H1 (cell line): ENCODE measurements around the gene GRID1. TPM values are rescaled to one million over a fixed set of nuclear protein-coding genes. Genes with fewer than 3 reads are reported as not detected.

ENCODE experiments used
- CTCF ChIA-PET: fragments of 300-600 bp; sonication (Branson Sonifier 250); formaldehyde crosslinking; loops from one replicate; lab custom pipeline; 2021; ENCODE audit not compliant: partially characterized antibody; lab: Charles Lee
- POLR2A ChIA-PET: fragments of 300-600 bp; sonication (Branson Sonifier 250); formaldehyde crosslinking; loops from one replicate; lab custom pipeline; 2021; ENCODE audit warnings: inconsistent platforms; ENCODE audit not compliant: partially characterized antibody; lab: Charles Lee
- DNase-seq, 2 experiments: peaks; one replicate each; pipeline versions ENCODE4 v3.0.0 to v3.0.0-alpha.2; 2010 to 2022; ENCODE audit warnings: low spot score in 2 of 2, low read depth in 1 of 2, mixed read lengths in 1 of 2
- FAIRE-seq: peaks from 2 replicates; lab custom pipeline; 2011; peaks lifted over from hg19 to GRCh38; lab: Jason Lieb, UNC
- H2AFZ ChIP-seq: 2 replicates; pipeline ENCODE4 v1.8.1; 2012; ENCODE audit warnings: low read length, inconsistent platforms
- H2AK5ac ChIP-seq: 2 replicates; pipeline ENCODE4 v1.6.1; 2013; ENCODE audit warnings: low read depth, low read length
- H2BK120ac ChIP-seq: replicated peaks from 2 replicates; pipeline ENCODE3; 2013; ENCODE audit warnings: low read depth, low read length, inconsistent platforms
- H2BK12ac ChIP-seq: 2 replicates; pipeline ENCODE4 v1.6.1; 2013; ENCODE audit warnings: low read depth, low read length
- H2BK15ac ChIP-seq: 2 replicates; pipeline ENCODE4 v1.6.1; 2013; ENCODE audit warnings: low read length
- H2BK20ac ChIP-seq: 2 replicates; pipeline ENCODE4 v1.6.1; 2013; ENCODE audit warnings: low read length
- H2BK5ac ChIP-seq: 2 replicates; pipeline ENCODE4 v1.6.1; 2013; ENCODE audit warnings: low read depth, low read length
- H3K14ac ChIP-seq: 2 replicates; pipeline ENCODE4 v1.6.1; 2013; ENCODE audit warnings: inconsistent platforms; ENCODE audit not compliant: insufficient read length
- H3K18ac ChIP-seq: 2 replicates; pipeline ENCODE4 v1.6.1; 2013; ENCODE audit warnings: low read length; ENCODE audit errors: extremely low read depth
- H3K23ac ChIP-seq: 2 replicates; pipeline ENCODE4 v1.6.1; 2013; ENCODE audit warnings: inconsistent platforms; ENCODE audit not compliant: insufficient read length
- H3K23me2 ChIP-seq: 2 replicates; pipeline ENCODE4 v1.6.1; 2013; ENCODE audit warnings: low read depth, low read length
- H3K27ac ChIP-seq: 2 replicates; pipeline ENCODE4 v1.6.1; 2011; ENCODE audit warnings: low read depth, low read length, inconsistent platforms
- H3K27me3 ChIP-seq, 4 experiments: replicated peaks in 1 of 4; 1 replicate in 1 of 4; 2 replicates in 3 of 4; pipeline versions ENCODE4 v1.6.1 to v1.8.1; 2011 to 2013; ENCODE audit warnings: low read length in 3 of 4, mild to moderate bottlenecking in 3 of 4, inconsistent platforms in 2 of 4, mixed read lengths in 2 of 4, moderate library complexity in 1 of 4; ENCODE audit not compliant: control insufficient read depth in 3 of 4, insufficient read depth in 3 of 4; ENCODE audit errors: extremely low read depth in 1 of 4
- H3K36me3 ChIP-seq, 4 experiments: 2 replicates each; pipeline versions ENCODE4 v1.6.1 to v1.8.1; 2011 to 2013; ENCODE audit warnings: mild to moderate bottlenecking in 4 of 4, low read length in 3 of 4, moderate library complexity in 2 of 4, control low read depth in 1 of 4, inconsistent platforms in 1 of 4; ENCODE audit not compliant: insufficient read depth in 4 of 4, control insufficient read depth in 2 of 4
- H3K4ac ChIP-seq: replicated peaks from 2 replicates; pipeline ENCODE3; 2013; ENCODE audit warnings: low read length, low read depth, mixed read lengths, inconsistent platforms; ENCODE audit not compliant: insufficient read length
- H3K4me1 ChIP-seq, 4 experiments: replicated peaks in 1 of 4; 1 replicate in 1 of 4; 2 replicates in 3 of 4; pipeline versions ENCODE4 v1.6.1 to v1.8.1; 2011 to 2013; ENCODE audit warnings: low read length in 3 of 4, inconsistent platforms in 2 of 4, mixed read lengths in 1 of 4; ENCODE audit not compliant: insufficient read depth in 4 of 4, control insufficient read depth in 3 of 4
- H3K4me2 ChIP-seq, 2 experiments: 2 replicates each; pipeline versions ENCODE4 v1.6.1 to v1.8.1; 2011 to 2013; ENCODE audit warnings: low read depth in 2 of 2, low read length in 2 of 2, control low read depth in 1 of 2, inconsistent platforms in 1 of 2, mild to moderate bottlenecking in 1 of 2; ENCODE audit not compliant: insufficient read depth in 1 of 2
- H3K4me3 ChIP-seq, 4 experiments: fragments of 200-600, 300-600 bp in 1 of 4; sonication (generic), shearing (Covaris generic), sonication (Bioruptor Twin) in 1 of 4; 2 replicates each; pipeline versions ENCODE4 v1.5.1 to v1.8.1; 2011 to 2016; ENCODE audit warnings: low read length in 4 of 4, low read depth in 3 of 4, control low read depth in 2 of 4, inconsistent platforms in 2 of 4, mild to moderate bottlenecking in 2 of 4, mixed read lengths in 1 of 4, moderate library complexity in 1 of 4; ENCODE audit not compliant: insufficient read depth in 2 of 4; ENCODE audit errors: extremely low read depth in 1 of 4
- H3K56ac ChIP-seq: replicated peaks from 2 replicates; pipeline ENCODE3; 2013; ENCODE audit warnings: low read depth, mild to moderate bottlenecking, mixed read lengths, low read length, inconsistent platforms; ENCODE audit not compliant: insufficient read length
- H3K79me1 ChIP-seq: 2 replicates; pipeline ENCODE4 v1.6.1; 2013; ENCODE audit warnings: low read depth, low read length, control low read depth
- H3K79me2 ChIP-seq, 2 experiments: 2 replicates each; pipeline versions ENCODE4 v1.6.1 to v1.8.1; 2012 to 2013; ENCODE audit warnings: low read length in 2 of 2, mild to moderate bottlenecking in 2 of 2, inconsistent platforms in 1 of 2; ENCODE audit not compliant: insufficient read depth in 2 of 2, control insufficient read depth in 1 of 2
- H3K9ac ChIP-seq, 4 experiments: replicated peaks in 1 of 4; 1 replicate in 1 of 4; 2 replicates in 3 of 4; pipeline versions ENCODE4 v1.6.1 to v1.8.1; 2011 to 2013; ENCODE audit warnings: low read depth in 3 of 4, low read length in 3 of 4, control low read depth in 2 of 4, mild to moderate bottlenecking in 2 of 4, moderate library complexity in 2 of 4, inconsistent platforms in 1 of 4; ENCODE audit errors: extremely low read depth in 1 of 4
- H3K9me3 ChIP-seq, 2 experiments: 2 replicates each; pipeline versions ENCODE4 v1.6.1 to v1.8.1; 2012 to 2013; ENCODE audit warnings: mild to moderate bottlenecking in 2 of 2, moderate library complexity in 2 of 2, control low read depth in 1 of 2, inconsistent platforms in 1 of 2, low read depth in 1 of 2, low read length in 1 of 2, mixed read lengths in 1 of 2; ENCODE audit not compliant: insufficient read depth in 2 of 2
- H4K20me1 ChIP-seq, 2 experiments: replicated peaks in 1 of 2; 2 replicates each; pipeline versions ENCODE3 to v1.8.1; 2011 to 2013; ENCODE audit warnings: inconsistent platforms in 2 of 2, low read length in 2 of 2, mild to moderate bottlenecking in 1 of 2; ENCODE audit not compliant: insufficient read depth in 2 of 2, control insufficient read depth in 1 of 2
- H4K5ac ChIP-seq: 2 replicates; pipeline ENCODE4 v1.6.1; 2013; ENCODE audit warnings: low read length, low read depth, mixed read lengths, inconsistent platforms; ENCODE audit not compliant: insufficient read length
- H4K8ac ChIP-seq: 2 replicates; pipeline ENCODE4 v1.8.0; 2013; ENCODE audit warnings: mild to moderate bottlenecking, moderate library complexity, low read length, inconsistent platforms; ENCODE audit not compliant: insufficient read depth; ENCODE audit errors: extremely low read depth
- H4K91ac ChIP-seq: replicated peaks from 2 replicates; pipeline ENCODE3; 2013; ENCODE audit warnings: low read length, mixed read lengths, inconsistent platforms; ENCODE audit not compliant: insufficient read length
- CHD2 ChIP-seq: IDR thresholded peaks from 2 replicates; pipeline ENCODE4 v1.6.1; 2012; ENCODE audit warnings: low read length, improper control_type of control experiment
- GTF2F1 ChIP-seq: IDR thresholded peaks from 2 replicates; pipeline ENCODE4 v1.6.1; 2012; ENCODE audit warnings: low read depth, low read length, improper control_type of control experiment, borderline replicate concordance
- HDAC6 ChIP-seq: IDR thresholded peaks from one replicate; pipeline ENCODE4 v1.7.1; 2012; ENCODE audit warnings: low read depth, mild to moderate bottlenecking, inconsistent platforms, low read length, moderate library complexity
- MAX ChIP-seq: IDR thresholded peaks from 2 replicates; pipeline ENCODE4 v1.6.1; 2012; ENCODE audit warnings: inconsistent platforms
- SP1 ChIP-seq: IDR thresholded peaks from 2 replicates; pipeline ENCODE4 v1.6.1; 2011; ENCODE audit warnings: low read depth, low read length
- WGBS, 2 experiments: shearing (Covaris generic) in 1 of 2; methylation state at CpG; one replicate each; pipeline versions ENCODE4 v1.1.6 to v1.1.7; 2013 to 2015; ENCODE audit warnings: low lambda C conversion rate in 2 of 2, mixed read lengths in 2 of 2, inconsistent platforms in 1 of 2, low coverage in 1 of 2, missing lambda C conversion rate in 1 of 2; ENCODE audit not compliant: insufficient replicate concordance in 2 of 2, insufficient coverage in 1 of 2, insufficient read length in 1 of 2; ENCODE audit errors: extremely low coverage in 1 of 2, missing lambda C conversion rate in 1 of 2; 5-methylcytosine and 5-hydroxymethylcytosine counted together
- polyA plus RNA-seq, 7 experiments: library from polyadenylated mRNA; depleted of rRNA in 3 of 7; stranded (reverse) in 5 of 7; unstranded in 2 of 7; fragments of >200 nt in 5 of 7; fragments of 200-250 nt in 2 of 7; gene quantifications; 1 replicate in 5 of 7; 2 replicates in 1 of 7; 4 replicates in 1 of 7; pipeline versions ENCODE4 v1.2.1 to v1.2.3, GENCODE V29; 2011 to 2013; ENCODE audit warnings: missing spikeins in 2 of 7, mixed read lengths in 2 of 7
- total RNA-seq: library from RNA; stranded (reverse); fragmentation: NEBNext Ultra II Directional; extraction: Animal tissue kit (Norgen Biotek cat#: 25700); gene quantifications from 2 replicates; pipeline ENCODE4 v1.2.1, GENCODE V29; 2021

Gene GRID1
- total and polyA plus RNA-seq, 2 of the 8 experiments (the other 6 are each of a cell fraction or from before 2014, with no cell fraction given), result 0.22 to 0.30 TPM

- H2BK12ac ChIP-seq, result 0 out of 2 replicates have a peak overlapping the region, but pooled peaks have one; percentile 50
- H3K27ac ChIP-seq, result no peak overlapping the region
- FAIRE-seq (no peak), DNase-seq (no peak)
- H4K20me1 ChIP-seq, result no peaks in the 10 kb centered on the region
- CTCF ChIA-PET, result interaction anchor here (0.7 to 25.2 kb wide), 6 partner anchors 9 to 163 kb away, joined by 3 to 498 read pairs (median 8); partner anchors contain the start of gene GRID1
- no peak overlapping the region for H2BK120ac ChIP-seq
- H3K23me2 ChIP-seq, result no peaks in the 10 kb centered on the region
- H4K5ac ChIP-seq, result no peak overlapping the region
- no peaks in the 10 kb centered on the region for H3K9me3 ChIP-seq
- H3K79me1 ChIP-seq, result no peaks in the 10 kb centered on the region
- H3K9ac ChIP-seq, result no peak overlapping the region
- 0 out of 2 replicates have a peak overlapping the region, but pooled peaks have one; percentile 81 for H2BK15ac ChIP-seq
- no peak overlapping the region for H3K4me3 ChIP-seq
- H3K4me2 ChIP-seq, result peak overlapping the region; percentile 18 to 36; a peak in 3 of 4 replicates
- no peak overlapping the region for H3K18ac ChIP-seq
- TF ChIP-seq GTF2F1, result no peak
- TF ChIP-seq MAX, result 0 out of 2 replicates have a peak, but pooled peaks have one; percentile 2
- TF ChIP-seq HDAC6, result no peak
- no peak for TF ChIP-seq CHD2
- TF ChIP-seq SP1, result no peak
- 0 out of 7 replicates have a peak, but pooled peaks cover 0 to 3% (median 0%) of the 10 kb centered on the region in 4 experiments for H3K27me3 ChIP-seq
- no peaks in the 10 kb centered on the region for H3K36me3 ChIP-seq
- no peak overlapping the region for H3K23ac ChIP-seq
- no peaks in the 10 kb centered on the region for H3K79me2 ChIP-seq
- POLR2A ChIA-PET, result no interaction called here
- H2AK5ac ChIP-seq, result no peak overlapping the region
- H2BK20ac ChIP-seq, result 0 out of 2 replicates have a peak overlapping the region, but pooled peaks have one; percentile 18
- no peak overlapping the region for H3K4ac ChIP-seq
- H2AFZ ChIP-seq, result peak overlapping the region; percentile 25; the same call in 1 of the 2 replicates
- no peak overlapping the region for H4K91ac ChIP-seq
- H3K14ac ChIP-seq, result no peak overlapping the region
- H4K8ac ChIP-seq, result no peak overlapping the region
- H3K4me1 ChIP-seq, result peaks cover 3 to 16% (median 11%) of the 10 kb centered on the region in 4 experiments; a peak in 6 of 7 replicates
- H3K56ac ChIP-seq, result no peak overlapping the region
- 54% methylated on average over 3 of the region's 3 CpGs; no CpG with 5 or more reads in 1 of the 2 experiments for WGBS, 2 experiments
- no peak overlapping the region for H2BK5ac ChIP-seq
These were observed 25.7 kb downstream of the GRID1 start for GRCh38 chr10:86340991-86341260.
